AG20443 (cell line): ENCODE data around the gene LRRC30.
"Not testable (repeated sequence)": the region's sequence is repeated elsewhere in the genome, so short reads cannot be mapped to it uniquely, and the experiment has no call there.

ENCODE experiments used
- DNase-seq: peaks from one replicate; pipeline ENCODE4 v3.0.0; 2012; ENCODE audit warnings: low spot score, mixed read lengths

The LRRC30 gene

GRCh38 chr18:7230626-7231349, at the start of gene LRRC30:
Gene LRRC30 (plus strand): TSS chr18:7231089. CDS start chr18:7231139, 50 bp downstream.
- DNase-seq = no peak

GRCh38 chr18:7185701-7186100, 45.2 kb upstream of the LRRC30 start:
- no peak for DNase-seq

GRCh38 chr18:7190547-7191156, 40.2 kb upstream of the LRRC30 start:
- DNase-seq = no peak

- no peak for DNase-seq
Observed at GRCh38 chr18:7191736-7192135, 39.2 kb upstream of the LRRC30 start.

- no peak for DNase-seq
Observed at GRCh38 chr18:7195266-7195665, 35.6 kb upstream of the LRRC30 start.

GRCh38 chr18:7196421-7196820, 34.5 kb upstream of the LRRC30 start:
- no peak for DNase-seq

- DNase-seq = no peak
Observed at GRCh38 chr18:7197854-7198253, 33.0 kb upstream of the LRRC30 start.

- DNase-seq = no peak
Observed at GRCh38 chr18:7198326-7198725, 32.6 kb upstream of the LRRC30 start.

GRCh38 chr18:7201096-7201495, 29.8 kb upstream of the LRRC30 start:
- DNase-seq = no peak

GRCh38 chr18:7202169-7202568, 28.7 kb upstream of the LRRC30 start:
- DNase-seq = no peak

- not testable (repeated sequence) for DNase-seq
Observed at GRCh38 chr18:7203601-7204000, 27.3 kb upstream of the LRRC30 start.

GRCh38 chr18:7205346-7205745, 25.5 kb upstream of the LRRC30 start:
- no peak for DNase-seq

GRCh38 chr18:7206217-7206616, 24.7 kb upstream of the LRRC30 start:
- DNase-seq = no peak

GRCh38 chr18:7207366-7207915, 23.4 kb upstream of the LRRC30 start:
- no peak for DNase-seq

GRCh38 chr18:7221424-7222155, 9.3 kb upstream of the LRRC30 start:
- peak; percentile 65 for DNase-seq

- no peak for DNase-seq
Observed at GRCh38 chr18:7224198-7224597, 6.7 kb upstream of the LRRC30 start.

- no peak for DNase-seq
Observed at GRCh38 chr18:7232218-7232617, 1.3 kb downstream of the LRRC30 start.

- no peak for DNase-seq
Observed at GRCh38 chr18:7233134-7233810, 2.4 kb downstream of the LRRC30 start.

- DNase-seq = no peak
Observed at GRCh38 chr18:7234091-7234490, 3.2 kb downstream of the LRRC30 start.

- no peak for DNase-seq
Observed at GRCh38 chr18:7234956-7235355, 4.1 kb downstream of the LRRC30 start.

GRCh38 chr18:7236072-7236471, 5.2 kb downstream of the LRRC30 start:
- DNase-seq = no peak

GRCh38 chr18:7236933-7237332, 6.0 kb downstream of the LRRC30 start:
- no peak for DNase-seq
